CD4-positive, CD25-positive, alpha-beta regulatory T cell (primary cell): ENCODE data around the gene STUM. TPM values are rescaled to one million over a fixed set of nuclear protein-coding genes. Genes with fewer than 3 reads are reported as not detected.

ENCODE experiments used
- ATAC-seq, 2 donors: fragments of 150-1000 bp; cut with Tn5 transposase; one replicate each; pipeline ENCODE4 v1.10.0; 2021; ENCODE audit warnings: low read depth in 2 of 2, moderate number of reproducible peaks in 2 of 2, moderate library complexity in 1 of 2
- DNase-seq, 3 donors: peaks; one replicate each; pipeline versions ENCODE4 v3.0.0 to v3.0.0-alpha.2; 2012 to 2022; ENCODE audit warnings: mixed read lengths in 1 of 3
- H3K27ac ChIP-seq: one replicate; pipeline ENCODE4 v1.7.0; 2013; ENCODE audit warnings: mild to moderate bottlenecking, low read length; ENCODE audit not compliant: insufficient read depth, poor library complexity, severe bottlenecking
- H3K27me3 ChIP-seq: one replicate; pipeline ENCODE4 v1.7.0; 2013; ENCODE audit warnings: low read length; ENCODE audit not compliant: control insufficient read depth, insufficient read depth
- H3K36me3 ChIP-seq: one replicate; pipeline ENCODE4 v1.7.0; 2013; ENCODE audit warnings: mild to moderate bottlenecking, low read length, moderate library complexity; ENCODE audit not compliant: control insufficient read depth, insufficient read depth
- H3K4me1 ChIP-seq: 2 replicates; pipeline ENCODE4 v1.7.0; 2013; ENCODE audit warnings: mild to moderate bottlenecking, low read length; ENCODE audit not compliant: insufficient read depth, control insufficient read depth, poor library complexity, severe bottlenecking
- H3K4me3 ChIP-seq: one replicate; pipeline ENCODE4 v1.7.0; 2013; ENCODE audit warnings: low read depth, mild to moderate bottlenecking, low read length, moderate library complexity
- H3K9me3 ChIP-seq, 2 experiments: 1 replicate in 1 of 2; 2 replicates in 1 of 2; pipeline ENCODE4 v1.7.0; 2013; ENCODE audit warnings: low read length in 2 of 2, mild to moderate bottlenecking in 1 of 2, moderate library complexity in 1 of 2; ENCODE audit not compliant: control insufficient read depth in 2 of 2
- H3K27ac Mint-ChIP-seq, 3 donors: one replicate each; pipeline ENCODE4 v1.8.0; 2020 to 2022; ENCODE audit warnings: mild to moderate bottlenecking in 3 of 3, mixed read lengths in 3 of 3, moderate library complexity in 2 of 3
- H3K27me3 Mint-ChIP-seq: one replicate; pipeline ENCODE4 v1.8.0; 2022; ENCODE audit warnings: mild to moderate bottlenecking, mixed read lengths
- H3K36me3 Mint-ChIP-seq: one replicate; pipeline ENCODE4 v1.8.0; 2020; ENCODE audit warnings: mixed read lengths
- H3K4me1 Mint-ChIP-seq, 4 donors: one replicate each; pipeline ENCODE4 v1.8.0; 2020 to 2022; ENCODE audit warnings: mixed read lengths in 4 of 4, mild to moderate bottlenecking in 1 of 4
- H3K4me3 Mint-ChIP-seq, 4 donors: one replicate each; pipeline ENCODE4 v1.8.0; 2020 to 2022; ENCODE audit warnings: mild to moderate bottlenecking in 4 of 4, mixed read lengths in 4 of 4, moderate library complexity in 3 of 4
- H3K9me3 Mint-ChIP-seq, 7 donors: one replicate each; pipeline ENCODE4 v1.8.0; 2020 to 2022; ENCODE audit warnings: mixed read lengths in 7 of 7, mild to moderate bottlenecking in 3 of 7, moderate library complexity in 2 of 7
- polyA plus RNA-seq, 4 donors: library from polyadenylated mRNA; unstranded; fragments of 300-500 nt; fragmentation: Illumina TruSeq; gene quantifications; one replicate each; pipeline ENCODE4 v1.2.3, GENCODE V29; 2021
- total RNA-seq: library from RNA; stranded (reverse); gene quantifications from one replicate; pipeline ENCODE4 v1.2.3, GENCODE V29; 2022

STUM gene
- total and polyA plus RNA-seq, 5 donors from 2014 or later: 0.03 to 0.09 (median 0.06) TPM; not detected in 2

GRCh38 chr1:226526801-226527595 lies 21.6 kb upstream of the STUM start:
- Mint-ChIP-seq H3K27ac (no peak overlapping the region), H3K36me3 (no peaks in the 10 kb centered on the region), H3K4me1 (no peaks in the 10 kb centered on the region), H3K27me3 (peaks cover 20% of the 10 kb centered on the region), H3K4me3 (no peak overlapping the region), H3K9me3 (peaks cover 0 to 5% (median 0%) of the 10 kb centered on the region in 7 donors)
- Histone ChIP-seq H3K9me3 (peaks cover 0 to 4% of the 10 kb centered on the region in 2 experiments), H3K4me3 (no peak overlapping the region), H3K27ac (no peak overlapping the region), H3K27me3 (no peaks in the 10 kb centered on the region), H3K36me3 (no peaks in the 10 kb centered on the region), H3K4me1 (no peaks in the 10 kb centered on the region)
- ATAC-seq (no peak), DNase-seq (no peak)

DNA sequence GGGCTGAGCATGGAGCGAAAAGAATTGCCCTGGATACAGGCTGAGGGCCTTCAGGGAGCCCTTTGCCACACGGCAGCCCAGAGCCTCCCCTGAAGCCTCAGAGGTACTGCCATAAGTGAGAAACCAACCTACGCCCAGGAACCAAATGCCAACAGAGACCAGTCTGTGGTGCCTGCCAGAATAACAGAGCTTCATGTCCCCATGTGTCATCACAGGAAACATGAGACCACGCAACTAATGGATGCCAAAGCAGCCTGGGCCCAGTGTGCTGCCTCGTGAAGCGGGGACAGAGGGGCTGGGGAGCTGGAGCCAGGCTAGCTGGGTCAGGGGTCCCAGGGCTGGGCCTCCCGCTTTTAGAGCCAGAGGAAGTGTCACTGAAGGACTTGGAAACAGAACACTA lies 18.7 kb upstream of the STUM start:
- Histone ChIP-seq H3K27ac (no peak overlapping the region), H3K4me3 (no peak overlapping the region), H3K9me3 (no peaks in the 10 kb centered on the region), H3K4me1 (no peaks in the 10 kb centered on the region), H3K36me3 (no peaks in the 10 kb centered on the region), H3K27me3 (peaks cover 10% of the 10 kb centered on the region)
- ATAC-seq: no peak
- no peak for DNase-seq
- Mint-ChIP-seq H3K27me3 (peaks cover 14% of the 10 kb centered on the region), H3K4me3 (no peak overlapping the region), H3K9me3 (peaks cover 0 to 3% (median 0%) of the 10 kb centered on the region in 7 donors), H3K4me1 (no peaks in the 10 kb centered on the region), H3K27ac (no peak overlapping the region), H3K36me3 (no peaks in the 10 kb centered on the region)

DNA sequence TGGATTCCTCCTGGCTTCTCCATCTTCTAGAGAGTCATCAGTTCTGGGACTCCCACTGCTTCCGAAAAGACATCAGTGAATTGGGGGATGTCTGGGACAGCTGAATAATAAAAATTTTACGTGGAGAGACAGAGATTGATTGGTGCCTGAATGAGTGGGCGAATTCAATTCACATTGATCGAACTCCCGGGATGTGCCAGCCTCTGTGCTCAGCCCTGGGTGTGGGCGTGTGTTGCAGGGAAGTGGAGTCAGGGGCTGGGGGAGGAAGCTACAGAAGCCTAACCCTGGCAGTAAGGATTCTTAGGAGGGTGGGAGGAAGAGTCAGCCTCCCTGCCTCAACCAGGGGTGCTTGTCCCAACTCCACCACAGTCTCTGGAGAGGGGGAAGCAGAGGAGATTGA lies 18.0 kb upstream of the STUM start:
- H3K4me3 Mint-ChIP-seq: no peak overlapping the region
- no peaks in the 10 kb centered on the region for H3K36me3 Mint-ChIP-seq

DNA sequence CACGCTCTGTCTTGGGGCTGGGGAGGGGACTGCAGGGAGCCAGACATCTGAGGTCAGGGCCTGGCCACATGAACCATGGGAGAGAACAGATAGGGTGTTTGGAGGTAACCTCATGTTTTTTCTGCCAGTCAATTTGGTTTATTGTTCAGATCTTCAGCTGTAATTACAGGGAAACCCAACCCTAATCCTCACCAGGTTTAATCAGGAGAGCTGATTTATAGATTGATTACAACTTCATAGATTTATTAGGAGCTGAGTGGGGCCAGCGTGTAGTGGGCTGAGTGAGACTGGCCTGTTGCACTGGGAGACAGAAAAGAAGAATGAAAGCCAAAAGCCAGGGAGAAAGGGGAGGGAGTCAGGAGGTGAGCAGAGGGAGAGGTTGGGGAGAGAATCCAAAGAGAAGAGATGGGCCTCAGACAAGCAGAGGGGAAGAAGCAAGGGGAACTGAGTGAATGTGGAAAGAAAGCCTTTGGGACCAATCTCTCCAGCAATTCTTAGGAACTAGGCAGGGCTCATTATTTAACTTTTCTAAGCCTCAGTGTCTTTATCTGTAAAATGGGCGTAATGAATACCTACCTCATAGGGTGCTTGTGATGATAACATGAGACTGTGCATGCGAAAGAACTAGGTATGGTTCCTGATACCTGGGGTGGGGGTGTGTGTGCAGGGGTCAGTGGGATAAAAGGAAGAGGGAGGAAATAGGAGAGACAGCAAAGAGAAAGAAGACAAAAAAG lies 17.0 kb upstream of the STUM start:
- Mint-ChIP-seq H3K4me3 (no peak overlapping the region), H3K4me1 (no peaks in the 10 kb centered on the region), H3K27ac (peak overlapping the region; percentile 2 to 6 (median 2)), H3K9me3 (no peaks in the 10 kb centered on the region), H3K27me3 (peaks cover 19% of the 10 kb centered on the region), H3K36me3 (no peaks in the 10 kb centered on the region)
- Histone ChIP-seq H3K36me3 (no peaks in the 10 kb centered on the region), H3K9me3 (no peaks in the 10 kb centered on the region), H3K27ac (no peak overlapping the region), H3K4me3 (no peak overlapping the region), H3K4me1 (no peaks in the 10 kb centered on the region), H3K27me3 (peaks cover 10% of the 10 kb centered on the region)
- no peak for DNase-seq
- ATAC-seq: no peak

More for the DNA sequence above, 18.0 kb upstream of the STUM start:
- no peak overlapping the region for H3K27ac ChIP-seq
- peaks cover 10% of the 10 kb centered on the region for H3K27me3 ChIP-seq
- Mint-ChIP-seq H3K27me3 (peaks cover 14% of the 10 kb centered on the region), H3K27ac (no peak overlapping the region), H3K9me3 (peaks cover 0 to 1% (median 0%) of the 10 kb centered on the region in 7 donors), H3K4me1 (no peaks in the 10 kb centered on the region)
- H3K4me1 ChIP-seq: no peaks in the 10 kb centered on the region
- no peak for ATAC-seq
- H3K4me3 ChIP-seq: no peak overlapping the region
- H3K36me3 ChIP-seq: no peaks in the 10 kb centered on the region
- DNase-seq: no peak
- H3K9me3 ChIP-seq: no peaks in the 10 kb centered on the region

- Histone ChIP-seq H3K27me3 (peaks cover 13% of the 10 kb centered on the region), H3K27ac (no peak overlapping the region), H3K4me3 (no peak overlapping the region), H3K9me3 (no peaks in the 10 kb centered on the region), H3K4me1 (no peaks in the 10 kb centered on the region), H3K36me3 (no peaks in the 10 kb centered on the region)
- Mint-ChIP-seq H3K4me3 (no peak overlapping the region), H3K27me3 (peaks cover 25% of the 10 kb centered on the region), H3K27ac (no peak overlapping the region), H3K36me3 (no peaks in the 10 kb centered on the region), H3K9me3 (no peaks in the 10 kb centered on the region), H3K4me1 (no peaks in the 10 kb centered on the region)
- no peak for ATAC-seq
- DNase-seq: no peak
These were observed 16.0 kb upstream of the STUM start for GRCh38 chr1:226532553-226532952.

DNA sequence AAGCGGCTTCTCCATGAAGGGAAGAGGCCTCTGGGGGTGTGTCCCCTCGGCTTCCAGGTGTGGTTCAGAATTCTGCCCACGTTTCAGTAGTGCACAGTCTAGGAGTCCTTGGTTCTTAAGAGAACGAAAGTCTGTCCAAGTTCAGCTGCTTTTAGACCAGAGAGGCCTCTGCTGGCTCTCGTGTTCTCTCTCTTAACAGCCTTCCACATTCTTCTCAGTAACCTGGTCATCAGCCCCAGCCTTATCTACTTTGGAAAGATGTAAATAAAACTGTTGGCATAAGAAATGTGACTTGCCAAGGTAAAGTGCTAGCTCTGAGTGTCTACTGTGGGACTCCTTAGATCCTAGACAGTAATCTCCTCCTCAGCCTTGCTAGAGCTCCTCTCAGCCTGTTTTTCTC lies 15.3 kb upstream of the STUM start:
- peaks cover 25% of the 10 kb centered on the region for H3K27me3 Mint-ChIP-seq
- Histone ChIP-seq H3K4me1 (no peaks in the 10 kb centered on the region), H3K27ac (no peak overlapping the region), H3K36me3 (no peaks in the 10 kb centered on the region), H3K27me3 (peaks cover 13% of the 10 kb centered on the region), H3K9me3 (no peaks in the 10 kb centered on the region), H3K4me3 (no peak overlapping the region)
- DNase-seq (no peak), ATAC-seq (no peak)
- no peaks in the 10 kb centered on the region for H3K4me1 Mint-ChIP-seq
- no peaks in the 10 kb centered on the region for H3K36me3 Mint-ChIP-seq
- H3K4me3 Mint-ChIP-seq: no peak overlapping the region
- no peaks in the 10 kb centered on the region for H3K9me3 Mint-ChIP-seq
- no peak overlapping the region for H3K27ac Mint-ChIP-seq

DNA sequence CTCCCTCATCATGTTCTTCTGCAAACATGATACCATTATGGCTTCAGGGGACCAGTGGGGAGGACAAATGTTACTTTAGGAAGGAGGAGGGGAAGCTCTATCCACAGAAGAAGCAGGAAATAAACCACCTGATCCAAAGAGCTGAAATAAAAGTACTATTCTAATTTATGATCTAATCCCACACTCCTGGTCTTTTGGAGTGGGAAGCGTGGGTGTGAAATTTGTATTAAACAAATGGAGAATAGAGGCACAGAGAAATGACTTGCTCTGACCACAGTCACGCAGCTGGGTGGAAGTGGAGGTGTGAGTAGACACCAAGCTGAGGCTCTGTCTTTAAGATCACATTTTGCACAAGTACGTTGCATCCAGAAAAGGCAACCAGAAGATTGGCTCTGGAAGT lies 14.5 kb upstream of the STUM start:
- Histone ChIP-seq H3K9me3 (no peaks in the 10 kb centered on the region), H3K4me3 (no peak overlapping the region), H3K36me3 (no peaks in the 10 kb centered on the region), H3K27ac (no peak overlapping the region), H3K4me1 (no peaks in the 10 kb centered on the region), H3K27me3 (peaks cover 13% of the 10 kb centered on the region)
- Mint-ChIP-seq H3K9me3 (no peaks in the 10 kb centered on the region), H3K36me3 (no peaks in the 10 kb centered on the region), H3K4me1 (no peaks in the 10 kb centered on the region), H3K4me3 (no peak overlapping the region), H3K27me3 (peaks cover 29% of the 10 kb centered on the region), H3K27ac (no peak overlapping the region)
- DNase-seq (no peak), ATAC-seq (no peak)
